Mucosa of descending colon (tissue), 3 donors: ENCODE data around the gene CRNN. TPM values are rescaled to one million over a fixed set of nuclear protein-coding genes. Genes with fewer than 3 reads are reported as not detected.

Experiments used
- ATAC-seq: fragments of 200-7000 bp; cut with Tn5 transposase; one replicate; pipeline ENCODE4 v1.9.1; 2020; ENCODE audit warnings: mild to moderate bottlenecking, moderate library complexity
- DNase-seq, 3 donors: peaks; one replicate each; pipeline ENCODE4 v3.0.0-alpha.2; 2020
- H3K36me3 ChIP-seq: fragments of 200-600 bp; one replicate; pipeline ENCODE4 v1.8.0; 2021; ENCODE audit warnings: low read depth, mild to moderate bottlenecking
- H3K4me1 ChIP-seq: fragments of 200-600 bp; one replicate; pipeline ENCODE4 v1.8.0; 2021; ENCODE audit warnings: low read depth, mild to moderate bottlenecking
- H3K4me3 ChIP-seq: fragments of 200-600 bp; one replicate; pipeline ENCODE4 v1.8.0; 2021; ENCODE audit warnings: mild to moderate bottlenecking
- H3K9me3 ChIP-seq: fragments of 200-600 bp; one replicate; pipeline ENCODE4 v1.8.0; 2021; ENCODE audit warnings: mild to moderate bottlenecking
- CTCF ChIP-seq: fragments of 200-600 bp; IDR thresholded peaks from one replicate; pipeline ENCODE4 v1.8.0; 2022; ENCODE audit warnings: antibody characterized with exemption, mild to moderate bottlenecking
- intact Hi-C, 2 donors: fragments of 100-400 bp; cut with DNase I in 1 of 2; cut with micrococcal nuclease in 1 of 2; formaldehyde crosslinking; loops; one replicate each; pipeline versions ENCODE4 v1.11.0 to v1.11.1; 2022; cut with DNase I, micrococcal nuclease
- total RNA-seq, 3 donors: library from RNA; stranded (reverse); fragmentation: NEBNext Ultra II Directional in 2 of 3; extraction: Animal tissue kit (Norgen Biotek cat#: 25700) in 2 of 3; gene quantifications; one replicate each; pipeline versions ENCODE4 v1.2.1 to v1.2.4, GENCODE V29; 2021 to 2023
- donor health status: DM: no; HTN: no; CAD: no; lungs with moderate emphysema.
- donor health status: DM: no; HTN: no; CAD: no.
- donor health status: DM: no; HTN: yes; CAD: no.

CRNN gene
- total RNA-seq, 3 donors from 2014 or later = not detected

GRCh38 chr1:152372672-152373071, 41.4 kb downstream of the CRNN start:
- TF ChIP-seq CTCF = no peak
- ATAC-seq (no peak), DNase-seq (no peak)
- Histone ChIP-seq H3K9me3 (peaks cover 2% of the 10 kb centered on the region), H3K36me3 (no peaks in the 10 kb centered on the region), H3K4me1 (no peaks in the 10 kb centered on the region), H3K4me3 (no peak overlapping the region)
- intact Hi-C loops = no loop called here

GRCh38 chr1:152367436-152367835, 46.6 kb downstream of the CRNN start:
- H3K4me3 ChIP-seq = no peak overlapping the region
- H3K9me3 ChIP-seq = peaks cover 2% of the 10 kb centered on the region
- no peaks in the 10 kb centered on the region for H3K4me1 ChIP-seq
- ATAC-seq (no peak), DNase-seq (no peak)
- intact Hi-C loops = no loop called here
- H3K36me3 ChIP-seq = no peaks in the 10 kb centered on the region
- TF ChIP-seq CTCF = no peak

GRCh38 chr1:152359906-152360305, 54.2 kb downstream of the CRNN start, which contains the start of gene FLG2:
Gene FLG2, minus strand, starts transcription at chr1:152360006. Its CDS starts 1,122 bp downstream, at chr1:152358884.
- ATAC-seq (no peak), DNase-seq (no peak)
- H3K9me3 ChIP-seq = no peaks in the 10 kb centered on the region
- no peak for TF ChIP-seq CTCF
- no peak within 1 kb of the TSS for H3K4me3 ChIP-seq
- no peaks in the 10 kb centered on the region for H3K4me1 ChIP-seq
- intact Hi-C loops = no loop called here
- H3K36me3 ChIP-seq = no peaks in the 10 kb centered on the region

Other genes with a start within 250 kb of the CRNN start
- gene HRNR, start 190.1 kb downstream of the CRNN start, total RNA-seq = not detected
- gene FLG, start 89.0 kb downstream of the CRNN start, total RNA-seq = not detected
- not detected for gene FLG2, start 54.3 kb downstream of the CRNN start, total RNA-seq
- not detected for gene LCE5A, start 96.5 kb upstream of the CRNN start, total RNA-seq
- not detected for gene CRCT1, start 100.2 kb upstream of the CRNN start, total RNA-seq
- not detected for gene LCE3E, start 152.5 kb upstream of the CRNN start, total RNA-seq
- gene LCE3D, start 166.3 kb upstream of the CRNN start, total RNA-seq = not detected
- not detected for gene LCE3C, start 186.0 kb upstream of the CRNN start, total RNA-seq
- gene LCE3B, start 199.5 kb upstream of the CRNN start, total RNA-seq = not detected
- not detected for gene LCE3A, start 208.8 kb upstream of the CRNN start, total RNA-seq
- gene LCE2D, start 249.1 kb upstream of the CRNN start, total RNA-seq = not detected